A673 (cell line): ENCODE results near the gene EML1. TPM values are rescaled to one million over a fixed set of nuclear protein-coding genes. Genes with fewer than 3 reads are reported as not detected.

Experiments used
- BruUV-seq: library from RNA; stranded (reverse); fragments of 400-500 nt; replicated peaks from 2 replicates; lab custom pipeline; 2021; lab: Mats Ljungman, UMichigan
- CTCF ChIA-PET: fragments of 300-600 bp; sonication (Branson Sonifier 250); formaldehyde crosslinking; loops from one replicate; lab custom pipeline; 2022; ENCODE audit warnings: antibody characterized with exemption; lab: Charles Lee
- POLR2A ChIA-PET: fragments of 300-600 bp; sonication (Branson Sonifier 250); formaldehyde crosslinking; loops from one replicate; lab custom pipeline; 2022; ENCODE audit warnings: antibody characterized with exemption; ENCODE audit not compliant: low non-redundant PET; lab: Charles Lee
- DNase-seq: peaks from one replicate; pipeline ENCODE4 v3.0.0-alpha.2; 2015; ENCODE audit warnings: low spot score
- H3K27ac ChIP-seq: fragments of 200-600 bp; sonication (generic); 2 replicates; pipeline ENCODE4 v1.5.1; 2016; ENCODE audit warnings: mixed run types, low read depth, mild to moderate bottlenecking, mixed read lengths, antibody characterized with exemption, low read length; ENCODE audit not compliant: poor library complexity, severe bottlenecking
- H3K27me3 ChIP-seq: fragments of 200-600 bp; sonication (generic); replicated peaks from 2 replicates; pipeline ENCODE4 v1.6.1; 2017; ENCODE audit warnings: mixed run types, low read depth, mild to moderate bottlenecking, mixed read lengths, antibody characterized with exemption, low read length; ENCODE audit not compliant: insufficient read depth, poor library complexity
- H3K36me3 ChIP-seq: fragments of 200-600 bp; sonication (generic); 2 replicates; pipeline ENCODE4 v1.6.1; 2016; ENCODE audit warnings: mixed run types, mild to moderate bottlenecking, mixed read lengths, antibody characterized with exemption, low read length; ENCODE audit not compliant: insufficient read depth, poor library complexity, severe bottlenecking
- H3K4me1 ChIP-seq: fragments of 200-600 bp; sonication (generic); 2 replicates; pipeline ENCODE4 v1.6.1; 2017; ENCODE audit warnings: mixed run types, mild to moderate bottlenecking, mixed read lengths, antibody characterized with exemption, low read length; ENCODE audit not compliant: insufficient read depth, poor library complexity, severe bottlenecking
- H3K4me3 ChIP-seq: fragments of 200-600 bp; sonication (generic); 2 replicates; pipeline ENCODE4 v1.5.1; 2016; ENCODE audit warnings: low read depth, mixed run types, mild to moderate bottlenecking, mixed read lengths, low read length; ENCODE audit not compliant: poor library complexity, severe bottlenecking
- H3K9me3 ChIP-seq: fragments of 200-600 bp; sonication (generic); 2 replicates; pipeline ENCODE4 v1.6.1; 2016; ENCODE audit warnings: mixed run types, low read depth, mild to moderate bottlenecking, mixed read lengths, antibody characterized with exemption, low read length; ENCODE audit not compliant: poor library complexity, severe bottlenecking
- EZH2 ChIP-seq: fragments of 200-600 bp; sonication (generic); IDR thresholded peaks from 2 replicates; pipeline ENCODE4 v1.6.1; 2017; ENCODE audit warnings: borderline replicate concordance, low read depth, mild to moderate bottlenecking, mixed read lengths, antibody characterized with exemption, low read length; ENCODE audit not compliant: poor library complexity, severe bottlenecking
- intact Hi-C: fragments of 100-400 bp; cut with micrococcal nuclease; formaldehyde crosslinking; loops from one replicate; pipeline ENCODE4 v1.10.0; 2022; ENCODE audit not compliant: unreplicated experiment
- total RNA-seq: library from RNA; stranded (reverse); gene quantifications from 2 replicates; pipeline ENCODE4 v1.2.3, GENCODE V29; 2021
- TF ChIP-seq, protein P1 (sequence below): fragments of 300-800, 200-600 bp; sonication (generic); conservative IDR thresholded peaks from 2 replicates; pipeline ENCODE4 v1.5.1; 2017; ENCODE audit warnings: low read depth, mild to moderate bottlenecking, antibody characterized with exemption, low read length, moderate library complexity, mixed read lengths

EML1 gene
- total RNA-seq, 1 experiment from 2014 or later = 34.1 TPM

DNA sequence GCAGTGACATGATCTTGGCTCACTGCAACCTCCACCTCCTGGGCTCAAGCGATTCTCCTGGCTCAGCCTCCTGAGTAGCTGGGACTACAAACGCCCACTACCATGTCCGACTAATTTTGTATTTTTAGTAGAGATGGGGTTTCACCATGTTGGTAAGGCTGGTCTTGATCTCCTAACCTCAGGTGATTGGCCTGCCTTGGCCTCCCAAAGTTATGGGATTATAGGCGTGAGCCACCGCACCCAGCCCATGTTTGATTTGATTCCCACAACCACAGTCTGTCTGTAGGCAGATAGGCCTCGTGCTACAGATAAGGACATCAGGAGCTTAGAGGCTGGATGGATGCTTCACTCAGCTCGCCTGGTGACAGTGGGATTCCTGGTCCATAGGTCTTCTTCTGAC lies 23.0 kb downstream of the EML1 start:
- CTCF ChIA-PET = no interaction called here
- TF ChIP-seq, protein P1, sequence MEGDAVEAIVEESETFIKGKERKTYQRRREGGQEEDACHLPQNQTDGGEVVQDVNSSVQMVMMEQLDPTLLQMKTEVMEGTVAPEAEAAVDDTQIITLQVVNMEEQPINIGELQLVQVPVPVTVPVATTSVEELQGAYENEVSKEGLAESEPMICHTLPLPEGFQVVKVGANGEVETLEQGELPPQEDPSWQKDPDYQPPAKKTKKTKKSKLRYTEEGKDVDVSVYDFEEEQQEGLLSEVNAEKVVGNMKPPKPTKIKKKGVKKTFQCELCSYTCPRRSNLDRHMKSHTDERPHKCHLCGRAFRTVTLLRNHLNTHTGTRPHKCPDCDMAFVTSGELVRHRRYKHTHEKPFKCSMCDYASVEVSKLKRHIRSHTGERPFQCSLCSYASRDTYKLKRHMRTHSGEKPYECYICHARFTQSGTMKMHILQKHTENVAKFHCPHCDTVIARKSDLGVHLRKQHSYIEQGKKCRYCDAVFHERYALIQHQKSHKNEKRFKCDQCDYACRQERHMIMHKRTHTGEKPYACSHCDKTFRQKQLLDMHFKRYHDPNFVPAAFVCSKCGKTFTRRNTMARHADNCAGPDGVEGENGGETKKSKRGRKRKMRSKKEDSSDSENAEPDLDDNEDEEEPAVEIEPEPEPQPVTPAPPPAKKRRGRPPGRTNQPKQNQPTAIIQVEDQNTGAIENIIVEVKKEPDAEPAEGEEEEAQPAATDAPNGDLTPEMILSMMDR = no peak
- no peak for TF ChIP-seq EZH2
- Histone ChIP-seq H3K4me3 (no peak overlapping the region), H3K36me3 (no peaks in the 10 kb centered on the region), H3K4me1 (no peaks in the 10 kb centered on the region), H3K27me3 (no peaks in the 10 kb centered on the region), H3K9me3 (no peaks in the 10 kb centered on the region), H3K27ac (no peak overlapping the region)
- POLR2A ChIA-PET = no interaction called here
- DNase-seq = no peak
- intact Hi-C loops = no loop called here
- BruUV-seq = no TSS peak

DNA sequence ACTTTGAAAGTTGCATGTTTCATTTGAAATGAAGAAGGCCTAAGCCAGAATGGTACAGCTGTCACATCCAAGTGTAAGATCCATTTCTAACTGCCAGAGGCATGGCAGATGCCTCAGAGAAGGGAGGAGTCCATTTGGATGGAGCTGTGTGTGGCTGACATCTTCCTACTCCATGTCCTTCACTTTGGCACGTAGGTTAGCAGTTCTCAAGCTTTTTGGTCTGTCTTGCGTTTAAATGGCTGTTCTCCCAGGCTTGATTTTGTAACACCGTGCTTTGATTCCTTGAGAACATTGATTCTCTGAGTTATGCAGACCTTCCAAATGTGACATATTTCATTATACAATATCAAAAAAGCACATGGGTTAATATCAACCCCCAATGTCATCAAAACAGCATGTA lies 23.4 kb downstream of the EML1 start:
- TF ChIP-seq EZH2 = no peak
- TF ChIP-seq, protein P1 = no peak
- POLR2A ChIA-PET = no interaction called here
- no peak for DNase-seq

DNA sequence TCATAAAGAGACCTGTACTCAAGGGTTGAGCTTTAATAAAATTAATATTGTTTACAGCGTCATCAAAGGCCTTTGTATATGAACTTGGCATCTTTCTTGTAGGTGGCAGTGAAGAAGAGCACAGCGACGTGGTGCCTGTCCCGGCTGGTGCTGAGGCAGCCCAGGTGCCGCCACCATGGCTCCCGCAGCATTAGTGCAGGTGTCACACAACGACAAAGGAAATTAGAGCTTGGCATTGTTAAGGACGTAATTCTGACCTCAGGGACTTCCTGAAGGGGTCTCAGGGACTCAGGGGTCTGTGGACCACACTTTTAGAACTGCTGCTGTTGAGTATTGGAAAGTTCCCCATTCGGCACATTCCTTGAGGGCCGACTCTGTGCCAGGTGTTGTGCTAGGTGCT lies 24.1 kb downstream of the EML1 start:
- no peak for TF ChIP-seq EZH2
- TF ChIP-seq, protein P1 = no peak
- H3K27ac ChIP-seq = no peak overlapping the region
- no peaks in the 10 kb centered on the region for H3K36me3 ChIP-seq
- H3K4me3 ChIP-seq = no peak overlapping the region
- POLR2A ChIA-PET = no interaction called here
- H3K9me3 ChIP-seq = no peaks in the 10 kb centered on the region
- no peaks in the 10 kb centered on the region for H3K4me1 ChIP-seq
- no TSS peak for BruUV-seq
- CTCF ChIA-PET = no interaction called here
- intact Hi-C loops = no loop called here
- DNase-seq = no peak
- no peaks in the 10 kb centered on the region for H3K27me3 ChIP-seq

More for the DNA sequence above, 23.4 kb downstream of the EML1 start:
- Histone ChIP-seq H3K36me3 (no peaks in the 10 kb centered on the region), H3K27ac (no peak overlapping the region), H3K4me1 (no peaks in the 10 kb centered on the region), H3K9me3 (no peaks in the 10 kb centered on the region), H3K4me3 (no peak overlapping the region), H3K27me3 (no peaks in the 10 kb centered on the region)
- BruUV-seq = no TSS peak
- CTCF ChIA-PET = no interaction called here
- intact Hi-C loops = no loop called here
